SK-N-SH treated with all-trans-retinoic acid at 6 μM for 48 hours (cell line): Measurements from ENCODE around the gene COMMD4.
"Not testable (repeated sequence)": the region's sequence is repeated elsewhere in the genome, so short reads cannot be mapped to it uniquely, and the experiment has no call there.

Experiments used
- ATAC-seq: fragments of 200-7000 bp; cut with Tn5 transposase; 3 replicates; pipeline ENCODE4 v1.9.1; 2020; ENCODE audit warnings: mild to moderate bottlenecking, moderate library complexity
- ARNTL ChIP-seq: fragments of 450-650 bp; formaldehyde crosslinking; IDR thresholded peaks from 2 replicates; pipeline ENCODE4 v1.5.0; 2020; ENCODE audit warnings: low read depth, mild to moderate bottlenecking, moderate library complexity, borderline replicate concordance
- BACH2 ChIP-seq: fragments of 250-450 bp; sonication (Bioruptor Pico); IDR thresholded peaks from 2 replicates; pipeline ENCODE4 v1.9.0; 2021; ENCODE audit warnings: mild to moderate bottlenecking, borderline replicate concordance
- CREB5 ChIP-seq: fragments of 250-450 bp; sonication (Bioruptor Pico); IDR thresholded peaks from 2 replicates; pipeline ENCODE4 v1.5.1; 2020; ENCODE audit warnings: low read depth, mild to moderate bottlenecking, moderate library complexity
- CSDC2 ChIP-seq: fragments of 250-450 bp; sonication (Bioruptor Pico); IDR thresholded peaks from 2 replicates; pipeline ENCODE4 v1.5.0; 2020; ENCODE audit warnings: mild to moderate bottlenecking, moderate library complexity
- ESRRG ChIP-seq: fragments of 250-450 bp; sonication (Bioruptor Pico); IDR thresholded peaks from 2 replicates; pipeline ENCODE4 v1.6.1; 2021; ENCODE audit warnings: mild to moderate bottlenecking
- GLIS3 ChIP-seq: fragments of 250-450 bp; sonication (Bioruptor Pico); IDR thresholded peaks from 2 replicates; pipeline ENCODE4 v1.5.0; 2020; ENCODE audit warnings: mild to moderate bottlenecking, moderate library complexity
- ISL1 ChIP-seq: fragments of 250-450 bp; sonication (Bioruptor Pico); IDR thresholded peaks from 2 replicates; pipeline ENCODE4 v2.1.2; 2022; ENCODE audit warnings: mild to moderate bottlenecking, moderate library complexity
- OSR1 ChIP-seq: fragments of 250-450 bp; sonication (Bioruptor Pico); IDR thresholded peaks from 2 replicates; pipeline ENCODE4 v1.8.0; 2022; ENCODE audit warnings: moderate library complexity, mild to moderate bottlenecking, inconsistent platforms
- PATZ1 ChIP-seq: fragments of 250-450 bp; sonication (Bioruptor Pico); IDR thresholded peaks from 2 replicates; pipeline ENCODE4 v1.8.0; 2020; ENCODE audit warnings: mild to moderate bottlenecking, moderate library complexity, borderline replicate concordance
- PPARA ChIP-seq: fragments of 250-450 bp; sonication (Bioruptor Pico); IDR thresholded peaks from 2 replicates; pipeline ENCODE4 v1.5.0; 2020; ENCODE audit warnings: mild to moderate bottlenecking, borderline replicate concordance
- RARB ChIP-seq: fragments of 250-450 bp; sonication (Bioruptor Pico); IDR thresholded peaks from 2 replicates; pipeline ENCODE4 v1.8.0; 2021; ENCODE audit warnings: mild to moderate bottlenecking, moderate library complexity
- SNAI2 ChIP-seq: fragments of 250-450 bp; sonication (Bioruptor Pico); IDR thresholded peaks from 2 replicates; pipeline ENCODE4 v1.5.0; 2020; ENCODE audit warnings: mild to moderate bottlenecking, moderate library complexity
- TCF4 ChIP-seq: fragments of 250-450 bp; sonication (Bioruptor Pico); IDR thresholded peaks from 2 replicates; pipeline ENCODE4 v1.8.0; 2021; ENCODE audit warnings: mild to moderate bottlenecking, moderate library complexity, borderline replicate concordance
- TOX ChIP-seq: fragments of 250-450 bp; sonication (Bioruptor Pico); IDR thresholded peaks from 2 replicates; pipeline ENCODE4 v1.8.0; 2021; ENCODE audit warnings: mild to moderate bottlenecking, moderate library complexity, borderline replicate concordance
- TSHZ2 ChIP-seq: fragments of 250-450 bp; sonication (Bioruptor Pico); IDR thresholded peaks from 2 replicates; pipeline ENCODE4 v1.5.0; 2020; ENCODE audit warnings: mild to moderate bottlenecking, moderate library complexity
- ZC3H10 ChIP-seq: fragments of 250-450 bp; sonication (Bioruptor Pico); IDR thresholded peaks from 2 replicates; pipeline ENCODE4 v1.5.1; 2021; ENCODE audit warnings: mild to moderate bottlenecking, moderate library complexity
- ZFP3 ChIP-seq: fragments of 250-450 bp; sonication (Bioruptor Pico); IDR thresholded peaks from 2 replicates; pipeline ENCODE4 v1.5.0; 2020; ENCODE audit warnings: mild to moderate bottlenecking, moderate library complexity
- ZNF565 ChIP-seq: fragments of 450-650 bp; formaldehyde crosslinking; conservative IDR thresholded peaks from 2 replicates; pipeline ENCODE4 v1.5.0; 2020; ENCODE audit warnings: low read depth, mild to moderate bottlenecking, moderate library complexity
- ZNF8 ChIP-seq: fragments of 450-650 bp; formaldehyde crosslinking; IDR thresholded peaks from 2 replicates; pipeline ENCODE4 v1.5.0; 2020; ENCODE audit warnings: mild to moderate bottlenecking, moderate library complexity

The COMMD4 gene

GRCh38 chr15:75327491-75327890 lies 8.4 kb upstream of the COMMD4 start (continued):
- TF ChIP-seq ARNTL (CRISPR knock-in tag) (no peak), BACH2 (no peak), ZFP3 (CRISPR knock-in tag) (no peak), SNAI2 (CRISPR knock-in tag) (no peak), ZNF565 (no peak)

GRCh38 chr15:75328493-75329314 lies 7.2 kb upstream of the COMMD4 start:
- no peak for TF ChIP-seq TCF4 (CRISPR knock-in tag)
- no peak for TF ChIP-seq GLIS3 (CRISPR knock-in tag)
- TF ChIP-seq, all 23 proteins: peak for 0
- ATAC-seq: no peak

- no peak for TF ChIP-seq SNAI2 (CRISPR knock-in tag)
- TF ChIP-seq ARNTL (CRISPR knock-in tag): no peak
- no peak for TF ChIP-seq TSHZ2
- TF ChIP-seq ZNF8: no peak
- no peak for TF ChIP-seq ZNF565
- no peak for TF ChIP-seq ZC3H10
- TF ChIP-seq PPARA: no peak
- no peak for TF ChIP-seq CREB5 (CRISPR knock-in tag)
- no peak for TF ChIP-seq CSDC2 (CRISPR knock-in tag)
- TF ChIP-seq TOX (CRISPR knock-in tag): no peak
- TF ChIP-seq ESRRG (CRISPR knock-in tag): no peak
- TF ChIP-seq RARB (CRISPR knock-in tag): no peak
- no peak for TF ChIP-seq ISL1
- no peak for ATAC-seq
These were observed 6.3 kb upstream of the COMMD4 start for GRCh38 chr15:75329571-75329970.

- ATAC-seq: not testable (repeated sequence)
These were observed 3.8 kb upstream of the COMMD4 start for GRCh38 chr15:75332093-75332492.

- not testable (repeated sequence) for ATAC-seq
These were observed 2.0 kb upstream of the COMMD4 start for GRCh38 chr15:75333654-75334419.

- TF ChIP-seq CSDC2 (CRISPR knock-in tag): no peak
- TF ChIP-seq ARNTL (CRISPR knock-in tag): no peak
- ATAC-seq: no peak
These were observed 554 bp upstream of the COMMD4 start for GRCh38 chr15:75335313-75335704.

- ATAC-seq: no peak
- TF ChIP-seq CREB5 (CRISPR knock-in tag) (no peak), OSR1 (no peak), BACH2 (no peak), ESRRG (CRISPR knock-in tag) (no peak), PATZ1 (CRISPR knock-in tag) (no peak), PPARA (no peak), TOX (CRISPR knock-in tag) (no peak), ZNF565 (no peak), CSDC2 (CRISPR knock-in tag) (no peak), TSHZ2 (no peak)
These were observed 2.9 kb downstream of the COMMD4 start for GRCh38 chr15:75338661-75339240.
